Naive thymus-derived CD8-positive, alpha-beta T cell (primary cell): ENCODE data around the gene SLC9C1. TPM values are rescaled to one million over a fixed set of nuclear protein-coding genes. Genes with fewer than 3 reads are reported as not detected.
"Not testable (repeated sequence)": the region's sequence is repeated elsewhere in the genome, so short reads cannot be mapped to it uniquely, and the experiment has no call there.

Experiments used
- ATAC-seq, 2 donors: fragments of 150-1000 bp; cut with Tn5 transposase in 1 of 2; sonication (Bioruptor Pico), chemical (Tn5 transposase) in 1 of 2; 1 replicate in 1 of 2; 2 replicates in 1 of 2; pipeline ENCODE4 v1.10.0; 2021; ENCODE audit warnings: mild to moderate bottlenecking in 2 of 2, moderate library complexity in 2 of 2
- POLR2A ChIA-PET: fragments of 350-600 bp; sonication (Branson Sonifier 250); formaldehyde crosslinking; loops from one replicate; lab custom pipeline; 2021; ENCODE audit warnings: antibody characterized with exemption; lab: Charles Lee
- DNase-seq, 10 donors: peaks; one replicate each; pipeline versions ENCODE4 v3.0.0 to v3.0.0-alpha.2; 2020 to 2022
- H3K27ac Mint-ChIP-seq, 10 donors: one replicate each; pipeline ENCODE4 v1.8.0; 2020 to 2022; ENCODE audit warnings: mild to moderate bottlenecking in 10 of 10, mixed read lengths in 10 of 10, moderate library complexity in 4 of 10, inconsistent platforms in 1 of 10
- H3K27me3 Mint-ChIP-seq, 5 donors: one replicate each; pipeline ENCODE4 v1.8.0; 2021 to 2022; ENCODE audit warnings: mixed read lengths in 5 of 5
- H3K36me3 Mint-ChIP-seq, 3 donors: one replicate each; pipeline ENCODE4 v1.8.0; 2020 to 2022; ENCODE audit warnings: mixed read lengths in 3 of 3, mild to moderate bottlenecking in 2 of 3, inconsistent platforms in 1 of 3
- H3K4me1 Mint-ChIP-seq, 4 donors: one replicate each; pipeline ENCODE4 v1.8.0; 2021 to 2022; ENCODE audit warnings: mixed read lengths in 4 of 4
- H3K4me3 Mint-ChIP-seq, 10 donors: one replicate each; pipeline ENCODE4 v1.8.0; 2020 to 2022; ENCODE audit warnings: mild to moderate bottlenecking in 10 of 10, mixed read lengths in 10 of 10, moderate library complexity in 6 of 10, inconsistent platforms in 1 of 10
- H3K9me3 Mint-ChIP-seq, 9 donors: one replicate each; pipeline ENCODE4 v1.8.0; 2020 to 2022; ENCODE audit warnings: mixed read lengths in 9 of 9, mild to moderate bottlenecking in 3 of 9, inconsistent platforms in 1 of 9, moderate library complexity in 1 of 9
- polyA plus RNA-seq, 3 donors: library from polyadenylated mRNA; unstranded; fragments of 300-500 nt; fragmentation: Illumina TruSeq; gene quantifications; one replicate each; pipeline ENCODE4 v1.2.3, GENCODE V29; 2021
- total RNA-seq, 8 experiments: library from RNA in 2 of 8; stranded (reverse) in 2 of 8; gene quantifications; one replicate each; pipeline ENCODE4 v1.2.3 and lab custom pipeline; 2021 to 2026

SLC9C1 gene
- total and polyA plus RNA-seq, 5 experiments from 2014 or later, result not detected

- Mint-ChIP-seq H3K9me3 (peaks cover 0 to 5% (median 0%) of the 10 kb centered on the region in 9 donors), H3K4me1 (peaks cover 0 to 4% (median 0%) of the 10 kb centered on the region in 4 donors), H3K4me3 (no peak overlapping the region), H3K27ac (no peak overlapping the region), H3K27me3 (peaks cover 0 to 4% (median 0%) of the 10 kb centered on the region in 5 donors), H3K36me3 (peaks cover 0 to 7% (median 0%) of the 10 kb centered on the region in 3 donors)
- ATAC-seq (no peak), DNase-seq (no peak)
- POLR2A ChIA-PET, result no interaction called here
These were observed 46.7 kb downstream of the SLC9C1 start for GRCh38 chr3:112247350-112247749.

DNA sequence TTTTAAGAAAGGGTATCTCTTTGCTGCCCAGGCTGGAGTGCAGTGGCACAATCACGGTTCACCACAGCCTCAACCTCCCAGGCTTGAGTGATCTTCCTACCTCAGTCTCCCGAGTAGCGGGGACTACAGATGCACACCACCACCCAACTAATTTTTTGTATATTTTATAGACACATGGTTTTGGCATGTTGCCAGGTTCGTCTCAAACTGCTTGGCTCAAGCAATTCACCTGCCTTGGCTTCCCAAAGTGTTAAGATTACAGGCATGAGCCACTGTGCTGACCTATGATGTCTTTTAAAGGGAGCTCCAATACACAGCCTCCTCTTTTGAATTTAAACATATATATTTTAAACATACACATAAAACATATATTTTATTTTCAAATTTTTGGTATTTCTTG lies 60.9 kb downstream of the SLC9C1 start:
- no peaks in the 10 kb centered on the region for H3K4me1 Mint-ChIP-seq
- H3K4me3 Mint-ChIP-seq, result no peak overlapping the region
- no peak overlapping the region for H3K27ac Mint-ChIP-seq
- ATAC-seq (no peak), DNase-seq (no peak)
- H3K36me3 Mint-ChIP-seq, result no peaks in the 10 kb centered on the region
- H3K27me3 Mint-ChIP-seq, result no peaks in the 10 kb centered on the region
- POLR2A ChIA-PET, result no interaction called here
- H3K9me3 Mint-ChIP-seq, result peaks cover 0 to 4% (median 0%) of the 10 kb centered on the region in 9 donors

DNA sequence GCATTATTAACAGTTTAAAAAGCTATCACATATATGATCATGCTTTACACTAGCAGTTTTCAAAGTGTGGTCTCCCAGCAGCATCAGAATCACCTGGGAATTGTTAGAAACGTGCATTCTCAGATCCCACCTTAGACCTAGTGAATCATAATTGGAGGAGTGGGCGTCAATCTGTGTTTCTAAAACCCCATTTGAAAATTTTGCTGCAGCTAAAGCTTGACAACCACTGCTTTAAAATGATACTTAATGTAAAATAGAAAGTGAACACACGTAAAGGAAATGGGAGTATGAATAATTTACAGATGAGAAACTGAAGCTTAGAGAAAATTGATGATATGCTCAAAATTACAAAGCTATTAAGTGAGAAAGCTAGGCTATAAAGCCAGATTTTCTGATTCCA lies 62.3 kb downstream of the SLC9C1 start:
- Mint-ChIP-seq H3K4me3 (no peak overlapping the region), H3K9me3 (peaks cover 0 to 11% (median 5%) of the 10 kb centered on the region in 9 donors), H3K36me3 (no peaks in the 10 kb centered on the region), H3K27ac (no peak overlapping the region), H3K27me3 (peaks cover 0 to 5% (median 0%) of the 10 kb centered on the region in 5 donors), H3K4me1 (no peaks in the 10 kb centered on the region)
- POLR2A ChIA-PET, result no interaction called here
- ATAC-seq (no peak), DNase-seq (no peak)

DNA sequence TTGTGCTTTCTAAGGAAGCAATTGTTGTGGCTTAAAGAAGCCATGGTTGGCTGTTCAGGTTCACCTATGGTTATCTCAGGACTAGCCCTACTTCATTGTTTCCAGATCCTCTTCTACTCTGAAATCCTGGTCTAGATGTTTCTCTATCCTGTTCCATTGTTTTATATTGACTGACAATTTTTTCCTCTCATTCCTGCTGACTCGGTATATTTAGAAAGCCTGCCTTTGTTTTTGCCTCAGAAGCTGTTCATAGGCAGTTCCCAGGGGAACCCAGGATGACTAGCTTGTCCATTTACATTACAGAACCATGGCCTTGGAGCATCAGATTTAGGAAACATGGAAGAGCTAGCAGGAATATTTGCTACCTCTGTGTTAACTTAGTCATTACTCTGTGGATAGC lies 64.0 kb downstream of the SLC9C1 start:
- ATAC-seq, result no peak
- H3K27ac Mint-ChIP-seq, result no peak overlapping the region
- H3K9me3 Mint-ChIP-seq, result peaks cover 0 to 24% (median 18%) of the 10 kb centered on the region in 9 donors
- POLR2A ChIA-PET, result no interaction called here
- H3K27me3 Mint-ChIP-seq, result peaks cover 0 to 7% (median 0%) of the 10 kb centered on the region in 5 donors
- H3K4me1 Mint-ChIP-seq, result no peaks in the 10 kb centered on the region
- H3K36me3 Mint-ChIP-seq, result peaks cover 0 to 12% (median 0%) of the 10 kb centered on the region in 3 donors
- no peak overlapping the region for H3K4me3 Mint-ChIP-seq
- DNase-seq, result no peak

- POLR2A ChIA-PET, result no interaction called here
- H3K4me3 Mint-ChIP-seq, result no peak overlapping the region
These were observed 65.2 kb downstream of the SLC9C1 start for GRCh38 chr3:112228786-112229185.

DNA sequence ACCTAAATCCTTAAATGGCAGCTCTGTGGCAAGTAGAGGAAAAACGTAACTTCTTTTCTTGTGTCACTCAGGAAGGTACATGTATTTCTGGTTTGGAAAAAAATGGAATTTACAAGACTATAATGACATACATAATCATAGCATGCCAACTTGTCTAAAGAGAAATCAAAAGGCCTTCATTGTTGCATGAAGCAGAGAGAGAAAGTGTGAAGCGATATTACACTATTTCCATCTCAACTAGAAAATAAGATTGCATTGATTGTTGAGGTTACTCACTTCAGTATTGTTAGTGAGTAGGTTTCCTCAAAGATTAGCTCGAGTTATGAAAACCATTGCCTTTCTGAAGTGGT lies 93.7 kb downstream of the SLC9C1 start:
- no peak for ATAC-seq
- Mint-ChIP-seq H3K27ac (no peak overlapping the region), H3K27me3 (peaks cover 0 to 4% (median 0%) of the 10 kb centered on the region in 5 donors), H3K4me3 (no peak overlapping the region), H3K4me1 (no peaks in the 10 kb centered on the region), H3K36me3 (peaks cover 0 to 12% (median 3%) of the 10 kb centered on the region in 3 donors), H3K9me3 (peaks cover 0 to 16% (median 2%) of the 10 kb centered on the region in 9 donors)
- POLR2A ChIA-PET, result no interaction called here
- DNase-seq, result no peak

More at GRCh38 chr3:112228786-112229185, 65.2 kb downstream of the SLC9C1 start:
- Mint-ChIP-seq H3K4me1 (no peaks in the 10 kb centered on the region), H3K9me3 (peaks cover 8 to 36% (median 29%) of the 10 kb centered on the region in 9 donors), H3K27me3 (peaks cover 0 to 7% (median 3%) of the 10 kb centered on the region in 5 donors), H3K36me3 (peaks cover 4 to 20% (median 4%) of the 10 kb centered on the region in 3 donors), H3K27ac (no peak overlapping the region)
- DNase-seq (no peak), ATAC-seq (no peak)

DNA sequence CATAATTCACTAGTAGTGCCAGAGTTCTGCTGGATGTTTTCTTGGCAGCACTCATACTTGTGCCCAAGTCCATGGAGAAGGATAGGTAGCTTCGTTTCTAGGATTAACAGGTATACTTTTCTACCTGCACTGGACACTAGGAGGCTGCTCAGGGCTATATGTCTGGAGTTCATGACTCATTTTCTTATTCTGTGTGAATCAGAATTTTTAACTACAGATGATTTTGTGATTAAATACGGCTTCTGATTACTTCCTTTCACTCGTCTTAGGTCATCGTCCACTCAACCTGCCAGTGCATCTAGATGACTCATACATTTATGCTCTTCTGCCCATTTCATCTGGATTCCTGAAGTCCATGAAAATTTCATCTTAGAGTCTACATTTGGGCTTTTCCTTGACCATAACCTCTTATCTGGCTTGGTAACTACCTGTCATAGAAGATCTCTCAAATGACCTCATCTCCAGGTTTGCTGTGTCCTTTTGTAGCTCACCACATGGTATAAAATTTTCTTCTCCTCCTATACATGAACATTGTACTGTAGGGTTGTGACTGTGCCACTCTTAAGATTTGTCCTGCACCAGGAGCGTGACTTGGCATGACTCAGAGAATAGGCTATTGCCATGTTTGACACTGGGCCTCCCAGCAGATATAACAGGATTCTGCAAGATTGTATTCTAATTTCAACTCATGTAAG lies 94.2 kb downstream of the SLC9C1 start:
- peaks cover 0 to 12% (median 9%) of the 10 kb centered on the region in 3 donors for H3K36me3 Mint-ChIP-seq
- H3K27me3 Mint-ChIP-seq, result peaks cover 0 to 4% (median 0%) of the 10 kb centered on the region in 5 donors
- H3K4me3 Mint-ChIP-seq, result no peak overlapping the region
- no peak overlapping the region for H3K27ac Mint-ChIP-seq
- H3K9me3 Mint-ChIP-seq, result peaks cover 0 to 21% (median 6%) of the 10 kb centered on the region in 9 donors
- ATAC-seq (no peak), DNase-seq (no peak)
- POLR2A ChIA-PET, result no interaction called here
- no peaks in the 10 kb centered on the region for H3K4me1 Mint-ChIP-seq

- DNase-seq (no peak), ATAC-seq (no peak)
- no peak overlapping the region for H3K27ac Mint-ChIP-seq
- peaks cover 2 to 25% (median 22%) of the 10 kb centered on the region in 3 donors for H3K36me3 Mint-ChIP-seq
- no peak overlapping the region for H3K4me3 Mint-ChIP-seq
- peaks cover under 1 to 41% (median 28%) of the 10 kb centered on the region in 9 donors for H3K9me3 Mint-ChIP-seq
- POLR2A ChIA-PET, result no interaction called here
- H3K27me3 Mint-ChIP-seq, result peaks cover 0 to 5% (median 0%) of the 10 kb centered on the region in 5 donors
- no peaks in the 10 kb centered on the region for H3K4me1 Mint-ChIP-seq
These were observed 96.9 kb downstream of the SLC9C1 start for GRCh38 chr3:112197131-112197530.

- peaks cover 5 to 26% (median 13%) of the 10 kb centered on the region in 9 donors for H3K9me3 Mint-ChIP-seq
- peaks cover 0 to 8% (median 3%) of the 10 kb centered on the region in 5 donors for H3K27me3 Mint-ChIP-seq
- POLR2A ChIA-PET, result no interaction called here
- no peaks in the 10 kb centered on the region for H3K4me1 Mint-ChIP-seq
- no peak for ATAC-seq
- peaks cover 0 to 14% (median 11%) of the 10 kb centered on the region in 3 donors for H3K36me3 Mint-ChIP-seq
- no peak overlapping the region for H3K27ac Mint-ChIP-seq
- no peak overlapping the region for H3K4me3 Mint-ChIP-seq
- DNase-seq, result no peak
These were observed 106.7 kb downstream of the SLC9C1 start for GRCh38 chr3:112187300-112187699.

DNA sequence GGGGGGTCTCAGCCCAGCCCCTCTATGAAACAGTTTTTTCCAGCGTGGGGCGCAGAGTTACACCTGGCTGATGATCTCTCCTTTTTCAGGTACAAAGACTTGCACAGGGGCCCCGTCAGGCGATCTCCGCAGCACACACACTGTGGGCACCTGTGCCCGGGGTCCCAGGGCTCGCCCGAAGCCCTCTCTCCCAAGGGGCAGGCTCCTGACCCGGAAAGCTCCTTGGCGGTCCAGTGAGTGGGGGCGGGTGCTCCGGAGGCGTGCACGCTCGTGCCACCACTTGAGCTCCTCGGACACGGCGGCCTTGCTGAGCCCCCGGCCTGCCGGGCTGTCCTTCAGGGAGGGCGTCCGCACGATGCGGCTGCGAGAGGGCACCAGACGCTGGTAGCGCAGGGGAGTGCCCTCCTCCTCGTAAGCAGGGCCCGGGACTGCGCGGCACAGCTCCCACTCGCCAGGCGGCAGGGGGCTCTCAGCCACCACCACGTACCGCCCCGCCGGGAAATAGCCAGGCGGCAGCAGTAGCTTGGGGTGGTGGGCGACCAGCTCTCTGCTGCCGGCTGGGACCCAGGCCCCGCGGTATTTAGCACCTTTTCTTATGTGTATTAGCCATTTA lies 108.5 kb downstream of the SLC9C1 start:
- H3K27me3 Mint-ChIP-seq, H3K27ac Mint-ChIP-seq, POLR2A ChIA-PET, H3K4me1 Mint-ChIP-seq, H3K36me3 Mint-ChIP-seq: not testable (repeated sequence)
- Mint-ChIP-seq H3K4me3 (peak overlapping the region in 1 of 10 donors; percentile 5), H3K9me3 (peaks cover 0 to 11% (median 0%) of the 10 kb centered on the region in 9 donors)
- DNase-seq (peak in 1 of 10 donors; percentile 1), ATAC-seq (peak in 1 of 2 donors; percentile 46)

- DNase-seq (no peak), ATAC-seq (no peak)
- Mint-ChIP-seq H3K36me3 (peaks cover 0 to 3% (median 0%) of the 10 kb centered on the region in 3 donors), H3K27ac (no peak overlapping the region), H3K4me3 (no peak overlapping the region), H3K27me3 (peaks cover 0 to 2% (median 0%) of the 10 kb centered on the region in 5 donors), H3K9me3 (peaks cover 0 to 2% (median 0%) of the 10 kb centered on the region in 9 donors), H3K4me1 (peaks cover 0 to 2% (median 0%) of the 10 kb centered on the region in 4 donors)
- POLR2A ChIA-PET, result no interaction called here
These were observed 118.4 kb downstream of the SLC9C1 start for GRCh38 chr3:112175646-112176045.

GRCh38 chr3:112175037-112175436 lies 119.0 kb downstream of the SLC9C1 start:
- POLR2A ChIA-PET, result no interaction called here

DNA sequence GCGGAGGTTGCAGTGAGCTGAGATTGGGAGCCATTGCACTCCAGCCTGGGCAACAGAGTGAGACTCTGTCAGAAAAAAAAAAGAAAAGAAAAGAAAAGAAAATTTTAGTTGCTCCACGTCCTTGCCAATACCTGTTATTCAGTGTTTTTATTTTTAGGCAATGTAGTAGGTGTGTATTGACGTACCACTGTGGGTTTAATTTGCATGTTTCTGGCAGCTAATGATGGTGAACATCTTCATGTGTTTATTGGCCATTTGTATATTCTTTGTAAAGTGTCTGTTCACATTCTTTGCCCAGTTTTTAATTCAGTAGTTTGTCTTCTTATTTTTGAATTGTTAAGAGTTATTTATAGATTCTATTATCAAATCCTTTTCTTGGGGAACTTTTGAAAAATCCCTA lies 122.9 kb downstream of the SLC9C1 start:
- H3K9me3 Mint-ChIP-seq, result peaks cover 0 to 5% (median 2%) of the 10 kb centered on the region in 9 donors
- H3K36me3 Mint-ChIP-seq, result peaks cover 0 to 3% (median 0%) of the 10 kb centered on the region in 3 donors
- no peak overlapping the region for H3K4me3 Mint-ChIP-seq
- peaks cover 0 to 4% (median 0%) of the 10 kb centered on the region in 4 donors for H3K4me1 Mint-ChIP-seq
- DNase-seq (no peak), ATAC-seq (no peak)
- POLR2A ChIA-PET, result no interaction called here
- H3K27ac Mint-ChIP-seq, result no peak overlapping the region
- H3K27me3 Mint-ChIP-seq, result peaks cover 0 to 2% (median 0%) of the 10 kb centered on the region in 5 donors

More at GRCh38 chr3:112175037-112175436, 119.0 kb downstream of the SLC9C1 start:
- DNase-seq, result no peak
- Mint-ChIP-seq H3K4me3 (no peak overlapping the region), H3K27ac (no peak overlapping the region), H3K27me3 (peaks cover 0 to 2% (median 0%) of the 10 kb centered on the region in 5 donors), H3K4me1 (peaks cover 0 to 2% (median 0%) of the 10 kb centered on the region in 4 donors), H3K9me3 (peaks cover 0 to 2% (median 0%) of the 10 kb centered on the region in 9 donors), H3K36me3 (peaks cover 0 to 3% (median 0%) of the 10 kb centered on the region in 3 donors)
- no peak for ATAC-seq
